ENCODE results near the gene ZDHHC14. TPM values are rescaled to one million over a fixed set of nuclear protein-coding genes. Genes with fewer than 3 reads are reported as not detected.

Gene ZDHHC14
- total and polyA plus RNA-seq, 7 donors, result 2.5 to 14.6 (median 4.3) TPM

DNA sequence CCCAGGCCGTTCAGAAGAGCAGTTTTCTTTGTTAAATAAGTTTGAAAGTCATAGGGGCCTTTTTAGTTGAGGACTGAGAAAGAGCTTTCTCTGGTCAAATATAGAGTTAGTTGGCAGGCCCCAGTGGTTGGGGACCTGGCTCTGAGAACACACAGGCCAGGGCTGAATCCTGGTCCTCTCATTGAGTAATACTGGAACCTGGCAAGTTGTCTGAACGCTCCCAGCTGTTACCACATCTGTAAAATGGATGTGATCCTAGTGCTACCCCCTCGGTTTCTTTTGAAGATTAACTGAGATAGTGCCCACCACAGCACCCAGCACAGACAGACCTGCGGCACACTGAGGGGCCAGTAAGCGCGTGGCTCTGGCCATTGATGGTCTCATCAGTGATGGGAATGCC lies 215.5 kb downstream of the ZDHHC14 start:
- Histone ChIP-seq H3K27me3 (ENCODE audit: insufficient read depth in 3 of 3, low read length in 2 of 3) (no peaks in the 10 kb centered on the region), H3K9me3 (no peaks in the 10 kb centered on the region), H3K27ac (no peak overlapping the region), H3K36me3 (ENCODE audit: insufficient read depth in 1 of 2, low read depth in 1 of 2) (peaks cover 0 to 14% of the 10 kb centered on the region in 2 donors), H3K4me1 (peaks cover 3% of the 10 kb centered on the region), H3K4me3 (no peak overlapping the region)
- DNase-seq (no peak), ATAC-seq (peak in 2 of 4 donors; percentile 30 to 57)
- intact Hi-C loops (cut with DNase I), result loop anchor here in 1 of 2 donors (2.0 kb wide), 1 partner anchor 282 kb away; no protein-coding TSS in a partner anchor
- 85 to 90% (median 87%) methylated on average over 6 of the region's 6 CpGs for WGBS, 3 donors
- TF ChIP-seq, protein P1, sequence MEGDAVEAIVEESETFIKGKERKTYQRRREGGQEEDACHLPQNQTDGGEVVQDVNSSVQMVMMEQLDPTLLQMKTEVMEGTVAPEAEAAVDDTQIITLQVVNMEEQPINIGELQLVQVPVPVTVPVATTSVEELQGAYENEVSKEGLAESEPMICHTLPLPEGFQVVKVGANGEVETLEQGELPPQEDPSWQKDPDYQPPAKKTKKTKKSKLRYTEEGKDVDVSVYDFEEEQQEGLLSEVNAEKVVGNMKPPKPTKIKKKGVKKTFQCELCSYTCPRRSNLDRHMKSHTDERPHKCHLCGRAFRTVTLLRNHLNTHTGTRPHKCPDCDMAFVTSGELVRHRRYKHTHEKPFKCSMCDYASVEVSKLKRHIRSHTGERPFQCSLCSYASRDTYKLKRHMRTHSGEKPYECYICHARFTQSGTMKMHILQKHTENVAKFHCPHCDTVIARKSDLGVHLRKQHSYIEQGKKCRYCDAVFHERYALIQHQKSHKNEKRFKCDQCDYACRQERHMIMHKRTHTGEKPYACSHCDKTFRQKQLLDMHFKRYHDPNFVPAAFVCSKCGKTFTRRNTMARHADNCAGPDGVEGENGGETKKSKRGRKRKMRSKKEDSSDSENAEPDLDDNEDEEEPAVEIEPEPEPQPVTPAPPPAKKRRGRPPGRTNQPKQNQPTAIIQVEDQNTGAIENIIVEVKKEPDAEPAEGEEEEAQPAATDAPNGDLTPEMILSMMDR (IDR thresholded peaks at IDR 0.05), result no peak

DNA sequence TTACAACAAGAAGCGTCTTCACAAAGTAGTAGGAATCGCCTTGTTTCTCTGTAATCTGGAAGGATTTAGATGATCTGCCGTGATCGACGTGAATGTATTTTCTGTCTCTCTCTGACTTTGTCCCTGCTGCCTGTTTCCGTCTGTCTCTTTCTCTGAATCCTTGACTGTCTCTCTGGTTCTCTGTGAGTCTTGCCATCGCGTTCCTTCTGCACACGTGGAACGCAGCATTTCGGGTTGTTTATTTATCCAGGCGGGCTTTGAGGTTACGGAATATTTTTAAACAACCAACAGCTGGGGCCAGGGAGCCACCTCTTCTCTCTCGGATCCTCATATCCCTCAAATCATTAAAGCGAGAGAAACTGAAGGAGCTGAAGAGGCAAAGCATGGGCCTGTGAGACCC lies 215.9 kb downstream of the ZDHHC14 start:
- no peak for DNase-seq
- Histone ChIP-seq H3K4me1 (peaks cover 3% of the 10 kb centered on the region), H3K27ac (no peak overlapping the region), H3K36me3 (ENCODE audit: insufficient read depth in 1 of 2, low read depth in 1 of 2) (peaks cover 0 to 14% of the 10 kb centered on the region in 2 donors), H3K27me3 (ENCODE audit: insufficient read depth in 3 of 3, low read length in 2 of 3) (no peaks in the 10 kb centered on the region), H3K9me3 (no peaks in the 10 kb centered on the region), H3K4me3 (no peak overlapping the region)
- TF ChIP-seq, protein P1 (IDR thresholded peaks at IDR 0.05), result no peak
- intact Hi-C loops (cut with DNase I), result loop anchor here in 1 of 2 donors (2.0 kb wide), 1 partner anchor 282 kb away; no protein-coding TSS in a partner anchor
- peak in 1 of 4 donors; percentile 8 for ATAC-seq
- 86 to 91% (median 90%) methylated on average over 15 of the region's 15 CpGs for WGBS, 3 donors

DNA sequence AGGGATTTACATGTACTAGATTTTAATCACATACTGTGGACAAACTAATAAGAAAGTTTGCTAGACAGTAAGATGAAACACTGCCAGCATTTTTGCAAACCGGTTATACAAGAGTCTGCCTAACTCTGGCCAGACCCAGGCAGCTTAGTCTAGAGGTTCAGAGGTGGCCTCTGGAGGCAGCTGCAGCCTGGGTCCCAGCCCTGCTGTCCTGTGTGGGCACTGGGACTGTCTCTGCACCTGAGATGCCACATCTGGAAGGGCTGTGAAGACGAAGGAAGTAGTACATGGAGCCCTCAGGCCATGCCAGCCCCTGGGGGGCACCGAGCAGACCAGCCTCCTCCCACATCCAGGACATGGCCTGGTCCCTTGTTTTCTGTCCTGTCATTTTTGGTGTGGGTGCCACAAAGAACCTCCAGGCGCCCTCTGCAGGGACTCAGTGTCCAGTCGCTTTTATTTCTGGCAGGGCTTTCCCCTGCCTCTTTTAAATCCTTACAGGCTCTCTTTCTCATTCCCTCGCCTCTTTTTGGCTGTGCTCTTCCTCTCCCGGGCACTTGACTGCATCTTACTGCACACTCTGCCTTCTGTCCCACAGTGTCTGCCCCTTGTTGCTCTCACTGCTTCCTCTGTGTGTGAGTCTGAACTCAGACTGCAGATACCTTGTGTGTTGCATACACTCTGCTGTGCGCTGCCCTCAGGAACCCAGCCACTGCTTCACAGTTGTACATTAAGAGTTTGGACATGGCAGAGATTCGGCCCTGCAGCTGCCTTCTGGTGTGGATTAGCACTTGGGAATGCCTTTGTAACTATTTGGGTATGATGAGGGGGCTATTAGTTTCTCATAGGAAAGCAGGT lies 216.7 kb downstream of the ZDHHC14 start:
- no peaks in the 10 kb centered on the region for H3K9me3 ChIP-seq
- peaks cover 3% of the 10 kb centered on the region for H3K4me1 ChIP-seq
- H3K27ac ChIP-seq, result no peak overlapping the region
- ATAC-seq (peak; percentile 37 to 86 (median 70)), DNase-seq (peak in 1 of 2 donors; percentile 37)
- TF ChIP-seq, protein P1 (IDR thresholded peaks at IDR 0.05), result peak; percentile 50
- no peaks in the 10 kb centered on the region for H3K27me3 ChIP-seq (ENCODE audit: insufficient read depth in 3 of 3, low read length in 2 of 3)
- peaks cover 0 to 14% of the 10 kb centered on the region in 2 donors for H3K36me3 ChIP-seq (ENCODE audit: insufficient read depth in 1 of 2, low read depth in 1 of 2)
- intact Hi-C loops (cut with DNase I), result loop anchor here in 1 of 2 donors (2.0 kb wide), 1 partner anchor 283 kb away; no protein-coding TSS in a partner anchor
- no peak overlapping the region for H3K4me3 ChIP-seq
- 34 to 40% (median 39%) methylated on average over 9 of the region's 9 CpGs for WGBS, 3 donors

DNA sequence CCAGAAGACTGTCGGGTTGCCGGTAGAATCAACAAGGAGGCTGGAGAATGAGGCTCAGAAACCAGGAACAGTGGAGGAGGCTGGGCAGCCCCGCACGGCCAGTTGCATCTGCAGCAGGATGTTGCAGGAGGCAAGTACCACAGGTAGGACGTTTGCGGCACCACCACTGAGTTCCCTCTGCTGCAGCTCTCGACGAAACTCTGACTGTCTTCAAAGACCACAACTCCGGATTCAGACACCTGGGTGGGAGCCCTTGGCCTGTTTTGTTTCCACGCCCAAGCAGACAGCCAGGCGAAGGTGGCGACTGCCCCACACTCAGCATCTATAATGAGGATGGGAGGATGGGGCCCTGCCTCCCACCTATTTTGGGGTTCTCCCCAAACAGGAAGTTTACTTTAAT lies 218.2 kb downstream of the ZDHHC14 start:
- H3K27ac ChIP-seq, result no peak overlapping the region
- no peak for ATAC-seq
- peaks cover 0 to 5% of the 10 kb centered on the region in 2 donors for H3K36me3 ChIP-seq (ENCODE audit: insufficient read depth in 1 of 2, low read depth in 1 of 2)
- intact Hi-C loops (cut with DNase I), result no loop called here
- peaks cover 3% of the 10 kb centered on the region for H3K4me1 ChIP-seq
- no peak for DNase-seq
- no peaks in the 10 kb centered on the region for H3K9me3 ChIP-seq
- no peak overlapping the region for H3K4me3 ChIP-seq
- no peaks in the 10 kb centered on the region for H3K27me3 ChIP-seq (ENCODE audit: insufficient read depth in 3 of 3, low read length in 2 of 3)
- 89 to 95% (median 94%) methylated on average over 12 of the region's 12 CpGs for WGBS, 3 donors
- TF ChIP-seq, protein P1 (IDR thresholded peaks at IDR 0.05), result no peak
